ENCODE data around the gene ST8SIA4. TPM values are rescaled to one million over a fixed set of nuclear protein-coding genes. Genes with fewer than 3 reads are reported as not detected.

ST8SIA4 gene
- total RNA-seq, 1 experiment from 2014 or later: not detected

- Histone ChIP-seq H3K23ac (ENCODE audit: insufficient read length, low read depth, low read length) (no peak overlapping the region), H3K79me2 (ENCODE audit: insufficient read depth, low read length) (no peaks in the 10 kb centered on the region), H4K5ac (ENCODE audit: insufficient read length, low read depth, low read length) (no peak overlapping the region), H2AK5ac (ENCODE audit: insufficient read length, low read length) (no peak overlapping the region), H2BK15ac (ENCODE audit: low read depth, low read length) (no peak overlapping the region), H3K27ac (ENCODE audit: insufficient read length, low read depth, low read length) (no peak overlapping the region), H2BK120ac (ENCODE audit: low read depth, low read length, poor library complexity, severe bottlenecking) (no peak overlapping the region), H2BK20ac (ENCODE audit: low read depth, low read length, poor library complexity, severe bottlenecking) (no peak overlapping the region), H4K20me1 (ENCODE audit: control insufficient read depth, insufficient read depth, insufficient read length) (no peaks in the 10 kb centered on the region), H3T11ph (ENCODE audit: low read length) (no peak overlapping the region), H2BK12ac (ENCODE audit: insufficient read length, low read depth, low read length) (no peak overlapping the region), H3K18ac (ENCODE audit: insufficient read length, low read depth, low read length) (no peak overlapping the region), H3K4ac (ENCODE audit: low read depth, low read length) (no peak overlapping the region), H3K9ac (ENCODE audit: extremely low read depth, insufficient read length, low read length) (no peak overlapping the region), H3K4me2 (ENCODE audit: insufficient read depth, insufficient read length, low read length) (no peak overlapping the region), H4K8ac (replicated peaks; ENCODE audit: insufficient read length, low read depth, low read length) (no peak overlapping the region), H3K14ac (ENCODE audit: insufficient read depth, low read length) (no peak overlapping the region), H3K79me1 (ENCODE audit: insufficient read depth, low read depth, low read length, poor library complexity, severe bottlenecking) (no peaks in the 10 kb centered on the region), H3K4me1 (ENCODE audit: insufficient read depth, low read length) (no peaks in the 10 kb centered on the region), H2AFZ (ENCODE audit: low read length) (no peak overlapping the region), H4K91ac (ENCODE audit: insufficient read length, low read depth, low read length) (no peak overlapping the region), H2BK5ac (ENCODE audit: insufficient read length, low read length) (no peak overlapping the region), H3K56ac (ENCODE audit: insufficient read length, low read depth, low read length) (no peak overlapping the region), H3K23me2 (ENCODE audit: insufficient read length, low read depth, low read length, poor library complexity, severe bottlenecking) (no peaks in the 10 kb centered on the region), H3K27me3 (ENCODE audit: insufficient read depth, low read length) (no peaks in the 10 kb centered on the region), H3K9me3 (ENCODE audit: control insufficient read depth, low read depth, low read length) (no peaks in the 10 kb centered on the region)
- Mint-ChIP-seq H3K4me3 (no peak overlapping the region), H3K4me1 (peaks cover 21 to 26% of the 10 kb centered on the region in 2 experiments), H3K27me3 (ENCODE audit: low read depth) (no peaks in the 10 kb centered on the region; the same call in 1 of the 2 replicates), H3K9me3 (peaks cover 5 to 9% of the 10 kb centered on the region in 2 experiments; a peak in 4 of 5 replicates), H3K27ac (no peak overlapping the region), H3K36me3 (ENCODE audit: insufficient read depth in 1 of 3, low read depth in 3 of 3) (peaks cover 0 to 7% (median 0%) of the 10 kb centered on the region in 3 experiments; a peak in 3 of 7 replicates)
- DNase-seq: no peak
- no CpG with 5 or more reads among the region's 2 CpGs for WGBS (ENCODE audit: extremely low coverage, insufficient read length, low lambda C conversion rate)
- no peak for TF ChIP-seq CTCF (conservative IDR thresholded peaks at IDR 0.05)
Measured at GRCh38 chr5:100771181-100771580, 131.9 kb downstream of the ST8SIA4 start.
